ENCODE data around the gene PCDHA3.
"Not testable (repeated sequence)": the region's sequence is repeated elsewhere in the genome, so short reads cannot be mapped to it uniquely, and the experiment has no call there.

Gene PCDHA3

DNA sequence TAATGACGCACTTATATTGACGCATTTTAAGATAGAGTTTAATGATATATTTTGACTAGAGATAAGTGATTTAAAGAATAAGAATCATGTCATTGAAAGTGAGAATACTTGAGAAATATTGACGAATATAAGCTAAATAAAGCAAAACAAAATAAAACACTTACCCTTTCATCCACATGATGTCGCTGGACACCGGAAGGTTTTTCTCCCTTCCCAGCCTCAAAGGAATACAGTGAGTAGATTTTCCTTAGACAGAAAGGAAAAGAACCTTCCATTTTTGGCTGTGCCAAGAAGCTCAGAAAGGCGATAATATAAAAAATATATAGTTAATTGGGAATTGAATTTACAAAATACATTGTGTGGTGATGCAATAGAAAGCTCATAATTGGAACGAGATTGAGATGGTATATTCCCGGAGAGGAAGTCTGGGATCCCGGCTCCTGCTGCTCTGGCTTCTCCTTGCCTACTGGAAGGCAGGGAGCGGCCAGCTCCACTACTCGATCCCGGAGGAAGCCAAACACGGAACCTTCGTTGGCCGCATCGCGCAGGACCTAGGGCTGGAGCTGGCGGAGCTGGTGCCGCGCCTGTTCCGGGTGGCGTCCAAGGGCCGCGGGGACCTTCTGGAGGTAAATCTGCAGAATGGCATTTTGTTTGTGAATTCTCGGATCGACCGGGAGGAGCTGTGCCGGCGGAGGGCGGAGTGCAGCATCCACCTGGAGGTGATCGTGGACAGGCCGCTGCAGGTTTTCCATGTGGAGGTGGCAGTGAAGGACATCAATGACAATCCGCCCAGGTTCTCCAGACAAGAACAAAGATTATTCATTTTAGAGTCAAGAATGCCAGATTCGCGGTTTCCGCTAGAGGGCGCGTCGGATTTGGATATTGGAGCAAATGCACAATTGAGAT is 20.8 kb downstream of the PCDHA3 start, which contains the start of gene PCDHA5:
Gene PCDHA5, plus strand, starts transcription at position 239 of the 906 bp plus-strand sequence.
- DNase-seq, result no peak

DNA sequence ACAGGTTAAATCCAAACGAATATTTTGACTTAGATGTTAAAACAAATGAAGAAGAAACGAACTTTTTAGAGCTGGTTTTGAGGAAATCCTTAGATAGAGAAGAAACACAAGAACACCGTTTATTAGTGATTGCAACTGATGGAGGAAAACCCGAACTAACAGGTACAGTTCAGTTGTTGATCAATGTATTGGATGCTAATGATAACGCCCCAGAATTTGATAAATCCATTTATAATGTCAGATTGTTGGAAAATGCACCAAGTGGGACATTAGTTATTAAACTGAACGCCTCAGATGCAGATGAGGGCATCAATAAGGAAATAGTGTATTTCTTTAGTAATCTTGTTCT is 21.4 kb downstream of the PCDHA3 start:
- no peak for DNase-seq

DNA sequence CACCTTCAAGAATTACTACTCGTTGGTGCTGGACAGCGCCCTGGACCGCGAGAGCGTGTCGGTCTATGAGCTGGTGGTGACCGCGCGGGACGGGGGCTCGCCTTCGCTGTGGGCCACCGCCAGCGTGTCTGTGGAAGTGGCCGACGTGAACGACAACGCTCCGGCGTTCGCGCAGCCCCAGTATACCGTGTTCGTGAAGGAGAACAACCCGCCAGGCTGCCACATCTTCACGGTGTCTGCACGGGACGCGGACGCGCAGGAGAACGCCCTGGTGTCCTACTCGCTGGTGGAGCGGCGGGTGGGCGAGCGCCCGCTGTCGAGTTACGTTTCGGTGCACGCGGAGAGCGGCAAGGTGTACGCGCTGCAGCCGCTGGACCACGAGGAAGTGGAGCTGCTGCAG is 22.1 kb downstream of the PCDHA3 start:
- DNase-seq, result not testable (repeated sequence)

DNA sequence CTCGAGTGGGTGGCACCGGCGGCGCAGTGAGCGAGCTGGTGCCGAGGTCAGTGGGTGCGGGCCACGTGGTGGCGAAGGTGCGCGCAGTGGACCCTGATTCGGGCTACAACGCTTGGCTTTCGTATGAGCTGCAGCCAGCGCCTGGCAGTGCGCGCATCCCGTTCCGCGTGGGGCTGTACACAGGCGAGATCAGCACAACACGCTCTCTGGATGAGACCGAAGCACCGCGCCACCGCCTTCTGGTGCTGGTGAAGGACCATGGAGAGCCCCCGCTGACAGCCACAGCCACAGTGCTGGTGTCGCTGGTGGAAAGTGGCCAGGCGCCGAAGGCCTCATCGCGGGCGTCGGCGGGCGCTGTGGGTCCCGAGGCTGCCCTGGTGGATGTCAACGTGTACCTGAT is 22.6 kb downstream of the PCDHA3 start:
- no peak for DNase-seq

DNA sequence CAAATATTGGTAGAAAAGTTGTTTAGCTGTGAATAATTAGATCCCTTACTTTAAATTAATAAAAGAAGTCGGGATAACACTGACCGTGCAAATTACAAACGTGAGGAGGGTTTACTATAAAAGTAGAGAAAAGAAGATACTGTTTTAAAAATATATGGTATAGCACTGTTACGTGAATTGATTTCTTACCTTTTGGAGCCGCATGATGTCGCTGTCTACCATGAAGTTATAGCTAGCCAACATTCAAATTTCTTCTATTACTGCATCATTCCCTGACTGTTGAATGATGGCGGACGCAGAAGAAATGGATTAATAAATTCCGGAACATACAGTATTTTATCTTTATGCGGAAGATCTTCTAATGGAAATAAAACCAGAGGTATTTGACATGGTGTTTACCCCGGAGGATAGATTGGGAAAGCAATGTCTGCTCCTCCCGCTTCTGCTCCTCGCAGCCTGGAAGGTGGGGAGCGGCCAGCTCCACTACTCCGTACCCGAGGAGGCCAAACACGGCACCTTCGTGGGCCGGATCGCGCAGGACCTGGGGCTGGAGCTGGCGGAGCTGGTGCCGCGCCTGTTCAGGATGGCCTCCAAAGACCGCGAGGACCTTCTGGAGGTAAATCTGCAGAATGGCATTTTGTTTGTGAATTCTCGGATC is 27.0 kb downstream of the PCDHA3 start, which contains the start of gene PCDHA6:
Gene PCDHA6, plus strand, starts transcription at position 257 of the 658 bp plus-strand sequence. Its CDS starts 132 bp downstream, at position 389.
- DNase-seq, result no peak

DNA sequence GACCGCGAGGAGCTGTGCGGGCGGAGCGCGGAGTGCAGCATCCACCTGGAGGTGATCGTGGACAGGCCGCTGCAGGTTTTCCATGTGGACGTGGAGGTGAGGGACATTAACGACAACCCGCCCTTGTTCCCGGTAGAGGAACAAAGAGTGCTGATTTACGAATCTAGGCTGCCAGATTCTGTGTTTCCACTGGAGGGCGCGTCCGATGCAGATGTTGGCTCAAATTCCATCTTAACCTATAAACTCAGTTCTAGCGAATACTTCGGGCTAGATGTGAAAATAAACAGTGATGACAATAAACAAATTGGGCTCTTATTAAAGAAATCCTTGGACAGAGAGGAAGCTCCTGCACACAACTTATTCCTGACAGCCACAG is 27.5 kb downstream of the PCDHA3 start:
- no peak for DNase-seq

DNA sequence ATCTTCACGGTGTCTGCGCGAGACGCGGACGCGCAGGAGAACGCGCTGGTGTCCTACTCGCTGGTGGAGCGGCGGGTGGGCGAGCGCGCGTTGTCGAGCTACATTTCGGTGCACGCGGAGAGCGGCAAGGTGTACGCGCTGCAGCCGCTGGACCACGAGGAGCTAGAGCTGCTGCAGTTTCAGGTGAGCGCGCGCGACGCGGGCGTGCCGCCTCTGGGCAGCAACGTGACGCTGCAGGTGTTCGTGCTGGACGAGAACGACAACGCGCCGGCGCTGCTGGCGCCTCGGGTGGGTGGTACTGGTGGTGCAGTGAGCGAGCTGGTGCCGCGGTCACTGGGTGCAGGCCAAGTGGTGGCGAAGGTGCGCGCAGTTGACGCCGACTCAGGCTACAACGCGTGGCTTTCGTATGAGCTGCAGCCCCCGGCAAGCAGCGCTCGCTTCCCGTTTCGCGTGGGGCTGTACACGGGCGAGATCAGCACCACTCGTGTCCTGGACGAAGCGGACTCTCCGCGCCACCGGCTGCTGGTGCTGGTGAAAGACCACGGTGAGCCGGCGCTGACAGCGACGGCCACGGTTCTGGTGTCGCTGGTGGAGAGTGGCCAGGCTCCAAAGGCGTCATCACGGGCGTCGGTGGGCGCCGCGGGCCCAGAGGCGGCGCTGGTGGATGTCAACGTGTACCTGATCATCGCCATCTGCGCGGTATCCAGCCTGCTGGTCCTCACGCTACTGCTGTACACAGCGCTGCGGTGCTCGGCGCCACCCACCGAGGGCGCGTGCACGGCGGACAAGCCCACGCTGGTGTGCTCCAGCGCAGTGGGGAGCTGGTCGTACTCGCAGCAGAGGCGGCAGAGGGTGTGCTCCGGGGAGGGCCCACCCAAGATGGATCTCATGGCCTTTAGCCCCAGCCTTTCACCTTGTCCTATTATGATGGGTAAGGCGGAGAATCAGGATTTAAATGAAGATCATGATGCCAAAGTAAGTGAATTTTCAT is 28.9 kb downstream of the PCDHA3 start:
- not testable (repeated sequence) for DNase-seq

DNA sequence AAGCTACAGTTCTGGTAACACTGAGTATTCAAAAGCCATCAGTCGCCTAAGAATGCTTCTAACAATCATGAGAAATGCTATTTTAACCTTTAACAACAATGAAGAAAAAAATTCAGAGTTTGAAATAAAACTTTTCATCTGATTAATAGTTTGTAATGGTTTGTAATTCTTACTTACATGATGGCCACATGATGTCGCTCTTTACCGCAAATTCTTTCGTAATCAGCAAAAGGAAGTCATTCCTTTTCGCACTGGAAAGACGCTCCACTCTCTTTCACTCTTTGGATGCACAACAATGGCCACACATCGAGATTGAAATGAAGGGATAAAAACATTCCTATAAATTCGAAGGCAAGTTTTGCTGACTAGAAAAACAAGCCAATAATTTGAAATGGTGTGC is 33.1 kb downstream of the PCDHA3 start, which contains the start of gene PCDHA7:
Gene PCDHA7, plus strand, starts transcription at position 277 of the 400 bp plus-strand sequence. Its CDS starts 115 bp downstream, at position 392.
- DNase-seq, result no peak

DNA sequence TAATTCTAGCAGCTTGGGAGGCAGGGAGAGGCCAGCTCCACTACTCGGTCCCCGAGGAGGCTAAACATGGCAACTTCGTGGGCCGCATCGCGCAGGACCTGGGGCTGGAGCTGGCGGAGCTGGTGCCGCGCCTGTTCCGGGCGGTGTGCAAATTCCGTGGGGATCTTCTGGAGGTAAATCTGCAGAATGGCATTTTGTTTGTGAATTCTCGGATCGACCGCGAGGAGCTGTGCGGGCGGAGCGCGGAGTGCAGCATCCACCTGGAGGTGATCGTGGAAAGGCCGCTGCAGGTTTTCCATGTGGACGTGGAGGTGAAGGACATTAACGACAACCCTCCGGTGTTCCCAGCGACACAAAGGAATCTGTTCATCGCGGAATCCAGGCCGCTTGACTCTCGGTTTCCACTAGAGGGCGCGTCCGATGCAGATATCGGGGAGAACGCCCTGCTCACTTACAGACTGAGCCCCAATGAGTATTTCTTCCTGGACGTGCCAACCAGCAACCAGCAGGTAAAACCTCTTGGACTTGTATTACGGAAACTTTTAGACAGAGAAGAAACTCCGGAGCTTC is 33.7 kb downstream of the PCDHA3 start:
- not testable (repeated sequence) for DNase-seq

DNA sequence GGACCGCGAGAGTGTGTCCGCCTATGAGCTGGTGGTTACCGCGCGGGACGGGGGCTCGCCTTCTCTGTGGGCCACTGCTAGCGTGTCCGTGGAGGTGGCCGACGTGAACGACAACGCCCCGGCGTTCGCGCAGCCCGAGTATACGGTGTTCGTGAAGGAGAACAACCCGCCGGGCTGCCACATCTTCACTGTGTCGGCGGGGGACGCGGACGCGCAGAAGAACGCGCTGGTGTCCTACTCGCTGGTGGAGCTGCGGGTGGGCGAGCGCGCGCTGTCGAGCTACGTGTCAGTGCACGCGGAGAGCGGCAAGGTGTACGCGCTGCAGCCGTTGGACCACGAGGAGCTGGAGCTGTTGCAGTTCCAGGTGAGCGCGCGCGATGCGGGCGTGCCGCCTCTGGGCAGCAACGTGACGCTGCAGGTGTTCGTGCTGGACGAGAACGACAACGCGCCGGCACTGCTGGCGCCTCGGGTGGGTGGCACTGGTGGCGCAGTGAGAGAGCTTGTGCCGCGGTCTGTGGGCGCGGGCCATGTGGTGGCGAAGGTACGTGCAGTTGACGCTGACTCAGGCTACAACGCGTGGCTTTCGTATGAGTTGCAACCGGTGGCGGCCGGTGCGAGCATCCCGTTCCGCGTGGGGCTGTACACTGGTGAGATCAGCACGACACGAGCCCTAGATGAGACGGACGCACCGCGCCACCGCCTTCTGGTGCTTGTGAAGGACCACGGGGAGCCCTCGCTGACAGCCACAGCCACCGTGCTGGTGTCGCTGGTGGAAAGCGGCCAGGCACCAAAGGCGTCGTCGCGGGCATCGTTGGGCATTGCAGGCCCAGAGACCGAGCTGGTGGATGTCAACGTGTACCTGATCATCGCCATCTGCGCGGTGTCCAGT is 35.0 kb downstream of the PCDHA3 start:
- no peak for DNase-seq

DNA sequence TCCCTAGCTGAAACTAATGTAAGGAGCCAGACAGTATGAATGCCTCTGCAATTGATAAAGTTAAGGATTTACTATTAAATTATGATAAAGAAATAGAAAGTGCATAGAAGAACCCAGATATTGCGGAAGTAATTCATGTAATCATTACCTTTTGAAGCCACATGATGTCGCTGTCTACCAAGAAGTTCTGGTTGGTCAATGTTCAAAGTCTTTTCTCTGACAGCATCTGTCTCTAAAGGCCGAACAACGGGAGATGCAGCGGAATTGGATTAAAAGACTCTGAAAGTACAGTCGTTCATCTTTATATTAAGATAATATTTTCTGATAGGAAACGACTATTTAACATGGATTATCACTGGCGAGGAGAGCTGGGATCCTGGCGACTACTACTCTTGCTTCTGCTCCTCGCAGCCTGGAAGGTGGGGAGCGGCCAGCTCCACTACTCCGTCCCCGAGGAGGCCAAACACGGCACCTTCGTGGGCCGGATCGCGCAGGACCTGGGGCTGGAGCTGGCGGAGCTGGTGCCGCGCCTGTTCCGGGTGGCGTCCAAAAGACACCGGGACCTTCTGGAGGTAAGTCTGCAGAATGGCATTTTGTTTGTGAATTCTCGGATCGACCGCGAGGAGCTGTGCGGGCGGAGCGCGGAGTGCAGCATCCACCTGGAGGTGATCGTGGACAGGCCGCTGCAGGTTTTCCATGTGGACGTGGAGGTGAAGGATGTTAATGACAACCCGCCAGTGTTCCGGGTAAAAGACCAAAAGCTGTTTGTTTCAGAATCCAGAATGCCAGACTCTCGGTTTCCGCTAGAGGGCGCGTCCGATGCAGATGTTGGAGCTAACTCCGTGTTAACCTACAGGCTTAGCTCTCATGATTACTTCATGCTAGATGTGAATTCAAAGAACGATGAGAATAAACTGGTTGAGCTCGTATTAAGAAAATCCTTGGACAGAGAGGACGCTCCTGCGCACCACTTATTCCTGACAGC is 40.4 kb downstream of the PCDHA3 start, which contains the start of gene PCDHA8:
Gene PCDHA8, plus strand, starts transcription at position 210 of the 985 bp plus-strand sequence. Its CDS starts 135 bp downstream, at position 345.
- DNase-seq, result no peak

DNA sequence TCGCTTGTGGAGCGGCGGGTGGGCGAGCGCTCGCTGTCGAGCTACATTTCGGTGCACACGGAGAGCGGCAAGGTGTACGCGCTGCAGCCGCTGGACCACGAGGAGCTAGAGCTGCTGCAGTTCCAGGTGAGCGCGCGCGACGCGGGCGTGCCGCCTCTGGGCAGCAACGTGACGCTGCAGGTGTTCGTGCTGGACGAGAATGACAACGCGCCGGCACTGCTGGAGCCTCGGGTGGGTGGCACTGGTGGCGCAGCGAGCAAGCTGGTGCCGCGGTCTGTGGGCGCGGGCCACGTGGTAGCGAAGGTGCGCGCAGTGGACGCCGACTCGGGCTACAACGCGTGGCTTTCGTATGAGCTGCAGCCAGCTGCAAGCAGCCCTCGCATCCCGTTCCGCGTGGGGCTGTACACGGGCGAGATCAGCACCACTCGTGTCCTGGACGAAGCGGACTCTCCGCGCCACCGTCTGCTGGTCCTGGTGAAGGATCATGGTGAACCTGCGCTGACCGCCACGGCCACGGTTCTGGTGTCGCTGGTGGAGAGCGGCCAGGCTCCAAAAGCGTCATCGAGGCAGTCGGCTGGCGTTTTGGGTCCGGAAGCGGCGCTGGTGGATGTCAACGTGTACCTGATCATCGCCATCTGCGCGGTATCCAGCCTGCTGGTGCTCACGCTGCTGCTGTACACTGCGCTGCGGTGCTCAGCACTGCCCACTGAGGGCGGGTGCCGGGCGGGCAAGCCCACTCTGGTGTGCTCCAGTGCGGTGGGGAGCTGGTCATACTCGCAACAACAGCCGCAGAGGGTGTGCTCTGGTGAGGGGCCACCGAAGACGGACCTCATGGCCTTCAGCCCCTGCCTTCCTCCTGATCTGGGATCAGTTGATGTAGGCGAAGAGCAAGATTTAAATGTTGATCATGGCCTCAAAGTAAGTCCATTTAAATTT is 42.2 kb downstream of the PCDHA3 start:
- DNase-seq, result no peak

DNA sequence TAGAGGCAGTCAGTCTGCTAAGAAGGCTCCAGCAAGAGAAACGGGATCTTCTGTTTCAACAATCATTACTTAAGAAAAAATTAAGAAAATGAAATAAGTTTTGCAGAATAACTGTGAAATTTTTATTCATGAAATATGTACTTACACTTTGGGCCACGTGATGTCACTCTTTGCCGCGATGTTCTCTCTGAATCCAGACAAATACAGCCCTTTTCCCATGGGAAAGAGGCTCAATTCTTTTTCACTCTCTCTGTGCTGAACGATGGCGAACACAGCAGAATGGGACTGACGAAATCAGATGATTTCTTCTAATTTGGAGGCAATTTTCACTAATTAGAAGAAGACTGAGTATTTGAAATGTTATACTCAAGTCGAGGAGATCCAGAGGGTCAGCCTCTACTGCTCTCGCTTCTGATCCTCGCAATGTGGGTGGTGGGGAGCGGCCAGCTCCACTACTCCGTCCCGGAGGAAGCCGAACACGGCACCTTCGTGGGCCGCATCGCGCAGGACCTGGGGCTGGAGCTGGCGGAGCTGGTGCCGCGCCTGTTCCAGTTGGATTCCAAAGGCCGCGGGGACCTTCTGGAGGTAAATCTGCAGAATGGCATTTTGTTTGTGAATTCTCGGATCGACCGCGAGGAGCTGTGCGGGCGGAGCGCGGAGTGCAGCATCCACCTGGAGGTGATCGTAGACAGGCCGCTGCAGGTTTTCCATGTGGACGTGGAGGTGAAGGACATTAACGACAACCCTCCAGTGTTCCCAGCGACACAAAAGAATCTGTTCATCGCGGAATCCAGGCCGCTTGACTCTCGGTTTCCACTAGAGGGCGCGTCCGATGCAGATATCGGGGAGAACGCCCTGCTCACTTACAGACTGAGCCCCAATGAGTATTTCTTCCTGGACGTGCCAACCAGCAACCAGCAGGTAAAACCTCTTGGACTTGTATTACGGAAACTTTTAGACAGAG is 47.6 kb downstream of the PCDHA3 start, which contains the start of gene PCDHA9:
Gene PCDHA9, plus strand, starts transcription at position 244 of the 964 bp plus-strand sequence. Its CDS starts 114 bp downstream, at position 358.
- not testable (repeated sequence) for DNase-seq

DNA sequence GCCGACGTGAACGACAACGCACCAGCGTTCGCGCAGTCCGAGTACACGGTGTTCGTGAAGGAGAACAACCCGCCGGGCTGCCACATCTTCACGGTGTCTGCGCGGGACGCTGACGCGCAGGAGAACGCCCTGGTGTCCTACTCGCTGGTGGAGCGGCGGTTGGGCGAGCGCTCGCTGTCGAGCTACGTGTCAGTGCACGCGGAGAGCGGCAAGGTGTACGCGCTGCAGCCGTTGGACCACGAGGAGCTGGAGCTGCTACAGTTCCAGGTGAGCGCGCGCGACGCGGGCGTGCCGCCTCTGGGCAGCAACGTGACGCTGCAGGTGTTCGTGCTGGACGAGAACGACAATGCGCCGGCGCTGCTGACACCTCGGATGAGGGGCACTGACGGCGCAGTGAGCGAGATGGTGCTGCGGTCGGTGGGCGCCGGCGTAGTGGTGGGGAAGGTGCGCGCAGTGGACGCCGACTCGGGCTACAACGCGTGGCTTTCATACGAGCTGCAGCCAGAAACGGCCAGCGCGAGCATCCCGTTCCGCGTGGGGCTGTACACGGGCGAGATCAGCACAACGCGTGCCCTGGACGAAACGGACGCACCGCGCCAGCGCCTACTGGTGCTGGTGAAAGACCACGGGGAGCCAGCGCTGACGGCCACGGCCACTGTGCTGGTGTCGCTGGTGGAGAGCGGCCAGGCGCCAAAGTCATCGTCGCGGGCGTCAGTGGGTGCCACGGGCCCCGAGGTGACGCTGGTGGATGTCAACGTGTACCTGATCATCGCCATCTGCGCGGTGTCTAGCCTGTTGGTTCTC is 49.2 kb downstream of the PCDHA3 start:
- DNase-seq, result not testable (repeated sequence)
